ENCODE data around the gene TMEM223.
"Not testable (repeated sequence)": the region's sequence is repeated elsewhere in the genome, so short reads cannot be mapped to it uniquely, and the experiment has no call there.

TMEM223 gene, protein sequence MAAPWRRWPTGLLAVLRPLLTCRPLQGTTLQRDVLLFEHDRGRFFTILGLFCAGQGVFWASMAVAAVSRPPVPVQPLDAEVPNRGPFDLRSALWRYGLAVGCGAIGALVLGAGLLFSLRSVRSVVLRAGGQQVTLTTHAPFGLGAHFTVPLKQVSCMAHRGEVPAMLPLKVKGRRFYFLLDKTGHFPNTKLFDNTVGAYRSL

DNA sequence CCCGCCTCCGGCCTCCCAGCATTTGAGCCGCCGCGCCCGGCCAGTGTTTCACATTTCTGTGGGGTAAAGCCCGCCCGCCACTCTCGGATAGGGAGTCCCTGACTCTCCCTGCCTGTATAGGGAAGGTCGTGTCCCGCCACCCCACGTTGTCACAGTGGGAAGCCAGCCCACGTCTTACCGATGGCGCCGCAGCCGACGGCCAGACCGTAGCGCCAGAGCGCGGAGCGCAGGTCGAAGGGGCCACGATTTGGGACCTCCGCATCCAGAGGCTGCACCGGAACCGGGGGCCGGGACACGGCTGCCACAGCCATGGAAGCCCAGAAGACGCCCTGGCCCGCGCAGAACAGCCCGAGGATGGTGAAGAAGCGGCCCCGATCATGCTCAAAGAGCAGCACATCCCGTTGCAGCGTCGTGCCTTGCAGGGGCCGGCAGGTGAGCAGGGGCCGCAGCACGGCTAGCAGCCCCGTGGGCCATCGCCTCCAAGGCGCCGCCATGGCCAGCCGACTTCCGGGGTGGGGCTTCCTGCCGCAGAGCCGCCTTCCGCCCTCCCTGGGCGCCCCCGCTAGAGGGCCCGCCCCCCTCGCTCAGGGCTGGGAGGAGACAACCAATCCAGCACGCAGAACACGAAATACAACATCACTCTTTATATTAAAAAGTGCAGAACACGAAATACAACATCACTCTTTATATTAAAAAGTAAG lies at the start of gene TMEM223:
TMEM223 (minus strand) TSS at position 506 of the 701 bp plus-strand sequence; CDS start at position 494, 12 bp downstream.
- DNase-seq (ENCODE audit: low read depth in 2 of 2): no peak

DNA sequence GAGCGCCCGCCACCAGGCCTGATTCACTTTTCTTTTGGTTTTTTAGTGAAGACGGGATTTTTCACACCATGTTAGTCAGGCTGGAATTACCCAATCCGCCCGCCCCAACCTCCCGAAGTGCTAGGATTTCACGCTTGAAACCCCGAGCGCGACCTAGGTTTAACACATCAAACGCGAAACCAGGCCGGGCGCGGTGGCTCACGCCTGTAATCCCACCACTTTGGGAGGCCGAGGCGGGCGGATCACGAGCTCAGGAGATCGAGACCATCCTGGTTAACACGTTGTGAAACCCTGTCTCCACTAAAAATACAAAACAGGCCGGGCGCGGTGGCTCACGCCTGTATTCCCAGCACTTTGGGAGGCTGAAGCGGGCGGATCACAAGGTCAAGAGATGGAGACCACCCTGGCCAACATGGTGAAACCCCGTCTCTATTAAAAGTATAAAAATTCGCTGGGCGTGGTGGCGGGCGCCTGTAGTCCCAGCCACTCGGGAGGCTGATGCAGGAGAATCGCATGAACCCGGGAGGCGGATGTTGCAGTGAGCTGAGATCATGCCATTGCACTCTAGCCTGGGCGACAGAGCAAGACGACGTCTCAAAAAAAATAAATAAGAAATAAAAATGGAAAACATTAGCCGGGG lies 49.0 kb upstream of the TMEM223 start:
- peak; percentile 76 to 79 for DNase-seq (ENCODE audit: low read depth in 2 of 2)

DNA sequence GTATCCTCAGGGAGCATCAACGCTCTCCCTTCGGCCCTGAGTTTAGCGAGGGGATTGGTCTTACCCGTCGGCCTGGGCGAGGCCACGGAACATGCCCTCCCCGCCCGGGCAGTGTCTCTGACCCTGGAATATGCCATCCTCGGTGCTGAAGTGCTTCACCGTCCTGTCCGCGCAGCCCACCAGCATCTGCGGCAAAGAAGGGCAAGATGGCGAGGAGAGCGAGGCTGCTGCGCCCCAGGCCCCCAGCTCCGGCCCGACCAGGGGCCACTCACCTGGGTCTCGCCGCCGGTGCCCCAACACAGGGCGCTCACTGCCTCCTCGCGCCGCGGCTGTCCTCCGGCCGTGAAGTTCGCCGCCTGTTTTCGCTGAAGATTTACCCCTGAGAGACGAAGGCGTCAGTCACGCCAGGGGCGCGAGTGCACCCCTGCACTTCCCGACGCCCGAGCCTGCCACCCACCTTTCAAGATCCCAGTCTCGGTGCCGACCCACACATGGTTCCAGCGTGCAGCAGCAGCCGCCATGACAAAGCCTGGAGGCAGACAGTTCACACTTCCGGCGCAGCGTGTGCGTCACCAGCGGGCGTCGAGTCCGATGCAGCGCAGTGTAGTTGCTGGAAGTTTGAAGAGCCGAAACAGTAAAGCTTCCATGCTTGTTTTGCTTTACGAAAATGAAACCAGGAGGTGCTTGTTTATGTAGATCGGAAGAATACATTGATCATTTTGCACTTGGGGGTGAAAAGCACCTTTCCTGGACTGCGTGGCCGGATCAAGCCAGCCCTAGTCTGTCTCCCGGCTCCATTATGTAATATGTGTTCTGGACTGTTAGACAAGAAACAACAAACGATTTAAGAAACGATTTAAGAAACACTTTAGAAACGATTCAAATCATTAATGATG lies 47.5 kb upstream of the TMEM223 start, which contains the start of gene WDR74:
WDR74 (minus strand) TSS at position 541 of the 896 bp plus-strand sequence; CDS start at position 521, 20 bp downstream.
- DNase-seq (ENCODE audit: low read depth in 2 of 2): peak; percentile 70 to 81

- no peak for DNase-seq (ENCODE audit: low read depth in 2 of 2)
These were observed 43.5 kb upstream of the TMEM223 start for GRCh38 chr11:62835336-62835735.

DNA sequence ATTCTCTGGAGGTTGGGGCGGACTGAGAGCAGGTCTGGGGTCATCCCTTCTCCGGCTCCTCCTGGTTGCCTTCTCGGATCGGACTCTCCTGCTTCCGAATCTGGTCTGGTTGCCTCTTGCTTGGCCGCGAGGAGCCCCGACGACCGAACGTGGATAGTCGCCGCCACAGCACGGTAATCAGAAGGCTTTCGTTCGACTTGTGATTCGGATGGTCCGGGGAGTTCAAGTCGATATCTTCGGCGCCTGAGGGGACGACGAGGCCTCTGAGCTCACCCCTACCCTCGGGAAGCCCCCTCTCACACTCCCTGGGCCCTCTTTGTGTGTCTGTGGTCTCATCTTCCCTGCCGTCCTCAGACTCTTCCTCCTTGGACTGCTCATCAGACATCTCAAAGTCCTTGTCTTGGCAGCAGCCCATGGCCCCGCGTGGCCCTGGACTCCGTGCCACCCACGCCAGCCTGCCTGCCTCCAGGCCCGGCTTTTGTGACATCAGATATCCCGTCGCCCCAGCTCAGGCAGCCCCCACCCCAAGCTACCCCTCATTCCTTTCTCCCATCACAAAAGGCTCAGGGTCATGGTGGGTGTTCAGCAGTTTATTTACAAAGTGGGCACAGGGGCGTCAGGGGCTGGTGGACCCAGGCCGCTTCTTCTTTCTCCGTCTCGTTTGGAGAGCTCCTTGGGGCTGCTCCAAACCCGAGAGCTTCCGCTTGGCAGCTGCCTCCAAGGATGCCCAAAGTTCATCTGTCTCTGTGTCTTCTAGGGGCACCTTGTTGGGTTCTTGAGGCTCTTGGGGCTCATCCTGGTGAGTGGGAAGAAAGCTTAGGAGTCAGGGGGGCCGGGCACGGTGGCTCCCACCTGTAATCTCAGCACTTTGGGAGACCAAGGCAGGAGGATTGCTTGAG lies 40.8 kb upstream of the TMEM223 start, which contains the start of gene TEX54:
TEX54 (minus strand) TSS at position 506 of the 899 bp plus-strand sequence.
- no peak for DNase-seq (ENCODE audit: low read depth in 2 of 2)

GRCh38 chr11:62831520-62832335 lies 39.9 kb upstream of the TMEM223 start, which contains the start of gene STX5:
STX5 (minus strand) TSS chr11:62832051; CDS start chr11:62831243, 808 bp downstream.
- DNase-seq (ENCODE audit: low read depth in 2 of 2): peak; percentile 95

- DNase-seq (ENCODE audit: low read depth in 2 of 2): no peak
These were observed 39.2 kb upstream of the TMEM223 start for GRCh38 chr11:62830904-62831519.

- DNase-seq (ENCODE audit: low read depth in 2 of 2): not testable (repeated sequence)
These were observed 36.3 kb upstream of the TMEM223 start for GRCh38 chr11:62828130-62828529.

DNA sequence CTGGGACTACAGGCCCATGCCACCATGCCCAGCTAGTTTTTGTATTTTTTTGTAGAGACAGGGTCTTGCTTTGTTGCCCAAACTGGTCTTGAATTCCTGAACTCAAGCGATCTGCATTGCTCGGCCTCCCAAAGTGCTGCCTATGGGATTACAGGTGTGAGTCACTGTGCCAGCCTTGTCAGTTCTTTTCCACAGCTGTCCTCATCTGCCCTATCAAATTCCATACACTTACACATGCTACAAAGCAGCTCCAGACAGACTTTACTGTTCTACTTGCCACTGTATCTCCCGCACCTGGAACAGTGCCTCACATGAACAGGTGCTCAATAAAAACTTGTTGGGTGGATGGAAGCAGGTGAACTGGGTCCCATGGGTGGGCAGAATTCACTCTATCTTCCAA lies 31.9 kb upstream of the TMEM223 start:
- no peak for DNase-seq (ENCODE audit: low read depth in 2 of 2)

GRCh38 chr11:62817129-62817528 lies 25.3 kb upstream of the TMEM223 start:
- no peak for DNase-seq (ENCODE audit: low read depth in 2 of 2)

DNA sequence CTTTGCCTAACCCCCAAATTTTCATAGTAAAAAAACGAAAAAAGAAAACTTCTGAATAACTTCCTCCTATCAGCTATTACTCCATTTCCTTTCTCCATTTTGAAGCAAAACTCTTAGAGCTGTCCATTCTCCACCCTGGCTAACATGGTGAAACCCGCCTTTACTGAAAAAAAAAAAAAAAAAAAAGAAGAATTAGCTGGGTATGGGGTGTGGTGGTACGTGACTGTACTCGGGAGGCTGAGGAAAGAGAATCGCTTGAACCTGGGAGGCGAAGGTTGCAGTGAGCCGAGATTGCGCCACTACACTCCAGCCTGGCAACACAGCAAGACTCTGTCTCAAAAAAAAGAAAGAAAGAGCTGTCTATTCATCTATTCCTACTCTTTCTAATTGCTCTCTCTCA lies 24.8 kb upstream of the TMEM223 start:
- DNase-seq (ENCODE audit: low read depth in 2 of 2): no peak

DNA sequence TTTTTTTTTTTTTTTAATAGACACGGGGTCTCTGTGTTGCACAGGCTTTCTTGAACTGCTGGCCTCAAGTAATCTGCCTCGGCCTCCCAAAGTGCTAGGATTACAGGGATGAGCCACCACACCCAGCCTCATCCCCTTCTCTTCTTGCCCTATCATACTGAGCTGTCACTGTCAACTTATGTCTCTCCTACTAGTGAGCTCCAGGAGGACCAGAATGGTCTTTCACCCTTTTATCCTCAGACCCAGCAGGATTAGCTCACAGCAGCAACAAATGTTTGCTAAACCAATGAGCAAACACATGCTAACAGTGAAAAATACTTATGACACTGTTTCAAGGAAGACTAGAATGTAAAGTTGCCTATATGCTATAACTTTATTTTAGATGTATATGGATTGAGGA lies 19.9 kb upstream of the TMEM223 start:
- no peak for DNase-seq (ENCODE audit: low read depth in 2 of 2)

DNA sequence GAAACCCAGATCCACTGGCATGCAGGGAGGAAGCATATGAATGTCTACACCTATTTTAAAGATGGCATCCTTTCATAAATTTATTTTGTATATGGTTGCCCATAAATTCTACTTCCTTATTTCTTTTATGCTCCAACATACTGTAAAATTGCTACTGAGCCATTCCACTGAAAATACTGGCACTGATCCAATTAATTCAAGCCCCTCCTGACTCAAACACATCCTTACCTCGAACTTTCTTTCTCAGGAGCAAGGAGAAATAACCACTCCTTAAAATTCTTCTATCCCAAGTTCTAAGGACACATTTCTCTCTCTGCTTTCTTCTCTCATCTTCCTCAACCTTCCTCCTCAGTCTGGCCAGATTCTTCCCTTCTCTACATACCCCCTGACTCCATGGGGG lies 18.9 kb upstream of the TMEM223 start:
- DNase-seq (ENCODE audit: low read depth in 2 of 2): no peak

DNA sequence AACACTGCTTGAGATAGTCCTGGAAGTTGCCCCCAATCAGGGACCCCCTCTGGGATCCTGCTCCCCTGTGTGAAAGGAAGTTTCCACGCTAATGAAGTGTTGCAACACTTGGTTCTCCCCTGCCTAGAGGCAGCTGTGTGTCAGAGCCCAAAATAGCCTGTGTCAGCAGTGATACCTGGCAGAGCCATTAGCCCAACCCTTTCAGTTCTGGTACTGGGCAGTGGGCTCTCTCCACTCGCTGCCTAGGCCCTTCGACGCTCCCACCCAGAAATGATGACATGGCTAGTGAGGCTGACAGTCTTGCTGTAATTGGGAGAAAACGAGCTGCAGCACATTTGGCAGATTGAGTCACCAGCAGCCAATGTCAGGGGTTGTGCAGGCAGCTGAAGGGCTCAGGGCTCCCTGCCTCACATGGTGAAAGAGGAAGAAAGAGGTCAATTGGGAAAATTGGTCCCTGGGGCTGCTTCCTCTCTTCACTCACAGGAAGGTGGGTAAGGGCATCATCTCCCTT lies 14.9 kb upstream of the TMEM223 start:
- no peak for DNase-seq (ENCODE audit: low read depth in 2 of 2)

GRCh38 chr11:62805961-62806441 lies 14.2 kb upstream of the TMEM223 start:
- no peak for DNase-seq (ENCODE audit: low read depth in 2 of 2)

- DNase-seq (ENCODE audit: low read depth in 2 of 2): peak; percentile 81 to 84
These were observed 13.5 kb upstream of the TMEM223 start, which contains the start of gene NXF1 for GRCh38 chr11:62805076-62805892. NXF1 (minus strand) TSS chr11:62805440; CDS start chr11:62805356, 84 bp downstream.

- no peak for DNase-seq (ENCODE audit: low read depth in 2 of 2)
These were observed 12.7 kb upstream of the TMEM223 start for GRCh38 chr11:62804310-62805075.
